NCI-H187 treated with DMSO at 0.1 percent for 48 hours (cell line): ENCODE measurements around the gene MZT1.

Experiments used
- DNase-seq: peaks from one replicate; lab custom pipeline; 2025; lab: John Stamatoyannopoulos, UW

MZT1 gene

DNA sequence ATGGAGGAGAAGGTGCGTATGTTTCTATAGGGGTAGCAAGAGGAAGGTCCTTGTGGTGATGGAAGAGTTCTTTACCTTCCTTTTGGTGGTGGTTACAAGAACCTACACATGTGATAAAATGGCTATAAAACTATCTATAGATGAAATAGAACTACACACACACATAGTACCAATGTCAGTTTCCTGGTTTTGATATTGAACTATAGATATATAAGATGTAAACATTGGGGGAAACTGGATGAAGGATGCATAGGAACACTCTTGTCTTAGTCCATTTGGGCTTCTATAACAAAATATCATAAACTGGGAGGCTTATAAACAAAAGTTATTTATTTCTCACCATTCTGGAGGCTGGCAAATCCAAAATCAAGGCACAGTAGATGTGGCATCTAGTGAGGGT lies 47.1 kb downstream of the MZT1 start:
- DNase-seq, result no peak

- no peak for DNase-seq
These were observed 49.1 kb downstream of the MZT1 start for GRCh38 chr13:72678312-72678711.

DNA sequence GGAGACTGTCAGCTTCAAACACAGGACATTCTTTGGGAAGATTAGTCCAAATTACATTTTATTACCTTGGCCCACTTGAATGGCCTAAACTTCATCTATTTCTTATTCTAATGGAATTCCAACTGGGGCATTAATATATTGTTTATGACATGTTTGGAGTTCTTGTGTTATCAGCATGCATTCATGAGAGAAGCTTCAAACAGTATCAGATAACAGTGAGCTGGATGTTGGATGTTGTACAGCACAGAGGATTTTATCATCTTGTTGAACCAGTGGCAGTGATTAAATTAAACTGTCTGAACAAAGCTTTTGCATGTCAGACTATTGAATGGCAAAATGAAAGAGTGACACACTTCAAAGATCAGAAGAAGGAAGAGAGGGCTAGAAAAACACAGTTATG lies 50.0 kb downstream of the MZT1 start:
- DNase-seq, result no peak

- no peak for DNase-seq
These were observed 61.0 kb downstream of the MZT1 start for GRCh38 chr13:72666391-72666790.

- no peak for DNase-seq
These were observed 64.9 kb downstream of the MZT1 start for GRCh38 chr13:72662548-72662947.
